ENCODE data around the gene ZNRF1.

- TF ChIP-seq CTCF (IDR thresholded peaks at IDR 0.05 in 8 of 11, conservative IDR thresholded peaks at IDR 0.05 in 3 of 11) (no peak), POLR2AphosphoS5 (IDR thresholded peaks at IDR 0.05) (no peak)
These were observed 5.6 kb downstream of the ZNRF1 start for GRCh38 chr16:75004460-75004859.
